ENCODE data around the gene ACAD9.
"Not testable (repeated sequence)": the region's sequence is repeated elsewhere in the genome, so short reads cannot be mapped to it uniquely, and the experiment has no call there.

The ACAD9 gene

GRCh38 chr3:128879125-128879969 lies at the start of gene ACAD9:
Gene ACAD9 (plus strand): TSS chr3:128879620. CDS start chr3:128879692, 72 bp downstream.
- DNase-seq (ENCODE audit: low spot score): peak; percentile 99
- no peak for TF ChIP-seq CTCF (IDR thresholded peaks at IDR 0.05; ENCODE audit: extremely low read depth, insufficient read depth, missing control alignments)
- in situ Hi-C loops (cut with MboI; ENCODE audit: low pct_unique_long_range_greater_than_20kb, low sequenced_read_pairs, unreplicated experiment): no loop called here

GRCh38 chr3:128829925-128830625 lies 49.3 kb upstream of the ACAD9 start:
- DNase-seq (ENCODE audit: low spot score); in situ Hi-C loops (cut with MboI; ENCODE audit: low pct_unique_long_range_greater_than_20kb, low sequenced_read_pairs, unreplicated experiment): not testable (repeated sequence)

GRCh38 chr3:128830762-128831161 lies 48.7 kb upstream of the ACAD9 start:
- DNase-seq (ENCODE audit: low spot score); in situ Hi-C loops (cut with MboI; ENCODE audit: low pct_unique_long_range_greater_than_20kb, low sequenced_read_pairs, unreplicated experiment): not testable (repeated sequence)

- in situ Hi-C loops (cut with MboI; ENCODE audit: low pct_unique_long_range_greater_than_20kb, low sequenced_read_pairs, unreplicated experiment): not testable (repeated sequence)
Observed at GRCh38 chr3:128832979-128833378, 46.4 kb upstream of the ACAD9 start.

GRCh38 chr3:128835096-128835495 lies 44.3 kb upstream of the ACAD9 start:
- in situ Hi-C loops (cut with MboI; ENCODE audit: low pct_unique_long_range_greater_than_20kb, low sequenced_read_pairs, unreplicated experiment): no loop called here
- TF ChIP-seq CTCF (IDR thresholded peaks at IDR 0.05; ENCODE audit: extremely low read depth, insufficient read depth, missing control alignments): no peak
- no peak for DNase-seq (ENCODE audit: low spot score)

More at GRCh38 chr3:128832979-128833378, 46.4 kb upstream of the ACAD9 start:
- not testable (repeated sequence) for DNase-seq (ENCODE audit: low spot score)

GRCh38 chr3:128841926-128842920 lies 37.2 kb upstream of the ACAD9 start:
- in situ Hi-C loops (cut with MboI; ENCODE audit: low pct_unique_long_range_greater_than_20kb, low sequenced_read_pairs, unreplicated experiment): no loop called here
- DNase-seq (ENCODE audit: low spot score): no peak
- no peak for TF ChIP-seq CTCF (IDR thresholded peaks at IDR 0.05; ENCODE audit: extremely low read depth, insufficient read depth, missing control alignments)

- no peak for DNase-seq (ENCODE audit: low spot score)
- TF ChIP-seq CTCF (IDR thresholded peaks at IDR 0.05; ENCODE audit: extremely low read depth, insufficient read depth, missing control alignments): no peak
- in situ Hi-C loops (cut with MboI; ENCODE audit: low pct_unique_long_range_greater_than_20kb, low sequenced_read_pairs, unreplicated experiment): no loop called here
Observed at GRCh38 chr3:128844502-128844901, 34.9 kb upstream of the ACAD9 start.

Measured in GM13977 (cell line).